Hematopoietic multipotent progenitor cell (in vitro differentiated cells): ENCODE measurements around the gene VOPP1. TPM values are rescaled to one million over a fixed set of nuclear protein-coding genes. Genes with fewer than 3 reads are reported as not detected.
A peak's percentile ranks its signal among the peaks of the same experiment; 100 is the strongest.

Source experiments
- DNase-seq, 3 donors: peaks; one replicate each; pipeline ENCODE4 v3.0.0-alpha.2; 2011 to 2015; ENCODE audit warnings: low read depth in 2 of 3, low spot score in 2 of 3
- total RNA-seq: library from RNA; depleted of rRNA; stranded (reverse); fragments of >200 nt; gene quantifications from one replicate; pipeline ENCODE4 v1.2.3, GENCODE V29; 2012

Gene VOPP1
- total RNA-seq, 1 donor, result 29.4 TPM

DNA sequence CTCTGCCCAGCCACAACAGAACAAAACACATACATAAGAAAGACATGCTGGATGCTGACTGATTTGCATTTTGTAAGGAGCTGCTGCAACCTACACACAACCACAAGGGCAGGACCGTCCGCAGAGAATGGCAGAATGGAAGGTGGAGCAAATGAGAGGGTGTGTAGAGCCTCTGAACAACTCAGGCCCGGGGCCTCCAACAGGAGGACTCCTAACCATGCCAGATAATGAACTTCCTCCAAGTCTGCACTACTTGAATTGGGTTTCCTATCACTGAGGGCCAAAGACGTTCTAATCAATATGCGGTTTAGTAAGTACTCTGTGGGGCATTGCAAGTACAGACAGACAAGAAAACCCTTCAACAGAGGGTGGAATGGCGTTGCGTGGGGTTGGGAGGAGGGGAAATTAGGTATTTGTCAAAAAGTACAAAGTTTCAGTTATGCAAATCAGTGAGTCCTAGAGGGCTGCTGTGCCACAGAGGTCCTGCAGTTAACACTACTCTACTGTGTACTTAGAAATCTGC lies 14.6 kb downstream of the VOPP1 start:
- peak in 1 of 3 donors; percentile 41 for DNase-seq

DNA sequence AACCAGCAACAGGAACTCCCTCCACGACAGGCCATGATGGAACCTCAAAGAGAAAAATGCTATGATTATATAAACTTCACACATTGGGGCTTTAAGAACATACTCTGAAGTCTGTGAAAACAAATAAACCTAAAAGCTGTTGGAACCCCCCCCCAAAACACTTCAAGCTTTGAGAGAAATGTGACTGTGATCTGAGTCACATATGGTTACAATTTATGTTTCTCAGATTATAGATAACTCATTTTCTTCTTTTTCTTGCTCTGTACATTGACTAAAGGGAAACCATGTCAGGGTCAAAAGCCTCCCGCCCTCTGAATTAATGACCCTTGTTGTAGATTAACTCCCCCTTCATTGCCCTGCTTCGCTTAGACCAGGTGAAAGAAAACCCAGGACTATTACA lies 15.8 kb downstream of the VOPP1 start:
- DNase-seq, result no peak

DNA sequence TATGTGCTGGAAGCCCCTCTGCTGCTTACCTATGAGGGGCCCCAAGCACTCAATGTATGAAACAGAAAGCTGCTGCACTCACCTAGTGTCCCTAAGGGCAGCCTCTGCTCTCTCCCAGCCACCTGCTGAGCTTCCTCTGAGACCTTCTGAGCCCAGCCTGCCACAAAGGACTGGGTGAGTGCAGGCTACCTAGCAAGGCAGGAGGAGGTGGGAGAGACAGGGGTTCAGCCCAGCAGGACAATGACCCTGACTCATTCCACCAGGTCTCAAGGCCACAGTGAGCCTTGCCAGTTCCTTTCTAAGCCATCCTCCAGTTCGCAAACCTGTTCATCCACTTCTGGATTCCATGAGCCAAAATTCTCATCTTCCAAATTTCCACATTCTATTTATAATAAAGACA lies 16.3 kb downstream of the VOPP1 start:
- no peak for DNase-seq

DNA sequence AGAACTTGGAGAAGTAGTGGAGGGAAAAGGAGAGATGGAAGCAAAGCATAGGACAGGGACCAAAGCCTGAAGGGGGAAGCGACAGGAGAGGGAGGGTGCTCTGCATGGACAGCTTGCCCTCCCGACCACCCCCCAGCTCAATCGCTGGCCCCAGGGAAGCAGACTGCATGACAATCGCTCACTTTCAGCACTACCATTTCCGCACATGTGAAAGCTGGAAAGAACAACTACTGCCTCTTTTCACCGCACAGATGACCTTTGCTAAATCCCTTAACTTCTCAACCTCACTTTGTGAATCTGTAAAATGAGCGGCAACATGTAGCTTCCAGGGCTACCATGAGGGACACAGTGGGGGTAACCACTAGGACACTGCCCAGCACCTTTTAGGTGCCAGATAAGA lies 17.1 kb downstream of the VOPP1 start:
- DNase-seq, result no peak

DNA sequence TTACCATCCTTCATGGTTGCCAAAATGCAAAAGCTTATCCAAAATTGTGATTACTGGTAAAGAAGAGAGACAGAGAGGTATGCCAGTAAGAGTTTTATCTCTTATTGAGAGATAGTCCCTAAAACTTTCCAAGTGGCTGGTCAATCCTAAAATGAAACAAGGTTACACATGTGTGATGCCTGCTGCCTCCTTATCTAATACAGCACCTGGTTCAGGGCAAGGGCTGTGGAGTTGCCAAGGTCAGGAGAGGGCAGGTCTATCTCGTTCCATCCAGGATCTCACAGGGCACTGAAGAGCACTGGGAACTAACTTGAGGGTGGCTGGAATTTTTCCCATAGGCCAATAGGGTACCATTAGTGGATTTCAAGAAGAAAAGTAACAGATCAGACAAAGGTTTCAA lies 18.3 kb downstream of the VOPP1 start:
- no peak for DNase-seq

DNA sequence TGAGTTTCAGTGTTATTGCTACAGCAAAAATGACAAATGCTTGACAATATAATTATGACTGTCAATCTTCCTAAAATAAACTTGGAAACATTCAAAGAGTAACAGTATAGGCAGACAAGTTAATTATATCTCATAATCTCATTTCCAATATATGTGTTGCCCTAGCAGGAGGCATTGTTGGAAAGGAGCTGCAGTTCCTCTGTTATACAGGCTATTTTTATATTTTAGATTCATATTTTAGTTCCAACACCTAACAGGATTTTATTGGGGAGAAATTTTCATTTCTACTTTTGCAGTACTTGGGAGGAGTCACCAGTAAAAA lies 19.3 kb downstream of the VOPP1 start:
- DNase-seq, result no peak

DNA sequence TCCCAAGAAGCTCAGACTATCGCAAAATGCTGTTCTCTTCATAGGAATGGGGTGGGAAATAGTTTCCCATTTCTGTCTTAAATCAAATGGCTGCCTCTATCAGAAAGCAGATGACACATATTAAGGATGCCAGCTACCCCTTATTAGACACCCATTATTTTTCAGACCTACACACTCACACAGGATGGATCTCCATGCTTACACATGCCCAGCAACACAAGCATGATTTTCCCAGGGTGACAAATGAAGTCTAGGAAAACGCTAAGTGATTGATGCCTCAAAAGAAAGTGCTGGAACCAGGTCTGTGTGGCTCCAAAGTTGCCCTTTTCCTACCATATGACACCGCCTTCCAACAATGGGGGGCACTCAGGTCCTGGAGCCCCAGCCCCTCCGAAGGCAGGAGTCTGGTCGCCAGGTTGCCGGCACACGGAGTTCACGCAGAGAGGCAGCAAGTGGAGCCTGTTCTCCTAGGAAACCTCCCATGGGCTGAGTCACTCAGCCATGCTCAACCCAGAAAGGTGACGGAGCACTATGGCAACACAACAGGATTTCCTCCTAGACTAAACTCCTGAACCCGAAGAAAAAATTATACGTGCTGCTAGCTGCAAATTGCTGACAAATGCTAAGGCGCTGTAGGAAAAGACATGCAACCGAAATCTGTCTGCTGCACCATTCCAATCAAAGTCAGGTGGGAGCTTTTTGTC lies 19.8 kb downstream of the VOPP1 start:
- DNase-seq, result peak in 2 of 3 donors; percentile 79 to 81

DNA sequence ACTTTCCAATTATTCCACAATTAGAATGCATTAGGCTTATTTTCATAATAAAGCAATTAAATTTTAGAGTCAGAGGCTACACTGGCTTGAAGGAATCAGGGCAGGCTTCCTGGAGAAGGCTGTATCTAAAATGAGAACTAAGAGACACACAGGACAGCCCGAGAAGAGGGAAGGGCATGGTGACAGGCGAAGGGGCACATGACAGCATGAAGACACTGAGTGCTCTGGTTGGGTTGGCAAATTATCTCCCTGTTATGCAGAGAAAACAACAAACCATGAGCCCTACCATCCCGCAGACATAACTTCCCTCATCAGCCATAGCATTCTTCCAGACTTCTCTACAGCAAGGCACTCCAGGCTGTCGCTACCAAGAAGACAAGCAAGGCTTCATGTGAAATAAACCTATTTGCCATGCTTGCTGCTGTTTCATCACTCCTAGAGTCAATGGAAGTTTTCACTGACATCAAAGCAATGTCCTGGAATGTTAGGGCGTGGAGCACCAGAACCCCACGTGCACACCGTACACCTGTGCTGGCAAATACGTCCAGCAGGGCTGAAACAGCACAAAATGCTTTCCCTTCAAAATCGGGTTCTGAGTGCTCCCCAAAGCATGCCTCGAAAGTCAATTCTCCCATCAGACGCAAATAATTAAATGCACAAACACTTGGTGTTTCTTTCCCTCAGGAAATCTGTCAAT lies 21.3 kb downstream of the VOPP1 start:
- no peak for DNase-seq

DNA sequence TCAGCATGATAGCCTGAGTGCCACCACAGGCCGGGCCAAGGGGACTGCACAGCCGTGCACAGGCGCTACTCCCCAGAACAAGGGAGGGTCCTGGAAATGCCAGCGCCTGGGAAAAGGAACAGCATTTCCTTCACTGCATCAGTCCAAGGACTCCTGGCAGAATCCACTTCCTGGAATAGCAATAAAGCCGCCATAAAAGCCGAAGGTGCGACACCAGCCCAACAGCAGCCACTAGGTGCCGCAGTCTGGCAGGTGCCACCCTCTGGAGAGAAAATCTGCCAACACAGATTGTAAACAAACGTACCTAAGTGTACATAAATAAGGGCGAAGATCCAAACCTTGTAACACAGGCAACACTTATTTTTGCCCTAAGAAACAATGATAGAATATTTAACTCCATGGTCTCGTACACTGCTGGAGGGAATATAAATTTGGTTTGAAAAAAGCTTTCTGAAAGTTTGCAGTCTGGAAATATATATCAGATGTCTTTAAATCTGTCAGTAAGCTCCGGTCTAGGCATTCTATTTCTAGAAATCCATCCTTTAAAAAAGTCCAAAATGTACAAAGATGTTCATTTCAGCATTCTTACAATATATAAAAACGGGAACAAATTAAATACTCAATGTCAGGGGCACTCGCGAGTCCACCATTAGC lies 22.2 kb downstream of the VOPP1 start:
- DNase-seq, result no peak

DNA sequence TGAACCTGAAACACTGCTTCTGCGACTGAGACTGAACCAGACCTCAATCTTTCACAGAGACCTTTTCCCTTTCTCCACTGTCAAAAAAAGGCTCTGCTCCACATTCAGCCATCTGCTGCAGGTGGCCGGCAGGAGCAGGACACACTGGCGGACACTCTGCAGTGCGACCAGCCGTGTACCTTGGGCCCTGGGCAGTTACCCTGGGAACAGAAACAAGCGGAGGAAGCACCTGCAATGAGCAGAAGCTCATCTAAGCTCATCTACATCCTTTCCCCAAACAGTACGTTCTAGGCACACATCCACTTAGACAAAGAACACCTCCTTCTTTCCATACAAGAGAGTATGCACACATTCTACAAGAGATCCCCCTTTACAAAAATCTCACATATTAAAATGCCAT lies 22.8 kb downstream of the VOPP1 start:
- no peak for DNase-seq

DNA sequence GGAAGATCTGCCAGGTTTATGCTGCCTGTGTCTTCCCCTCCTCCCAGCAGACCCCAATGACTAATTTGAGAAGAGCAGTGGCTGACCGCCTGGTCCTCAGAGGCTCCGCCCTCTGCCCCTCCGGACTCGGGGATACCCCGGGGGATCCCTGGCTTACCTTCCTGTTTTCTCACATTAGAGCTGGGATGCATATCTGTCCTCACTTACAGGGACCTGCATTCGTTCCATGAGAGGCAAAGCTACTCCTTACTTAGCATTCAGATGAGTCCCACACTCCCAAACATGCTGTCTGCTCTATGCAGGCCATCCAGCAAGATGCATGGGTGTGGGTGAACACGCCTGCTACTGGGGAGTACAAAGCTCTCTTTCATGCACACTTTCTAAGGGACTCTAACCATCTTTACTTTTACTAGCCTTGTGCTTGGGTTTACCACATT lies 24.0 kb downstream of the VOPP1 start:
- DNase-seq, result no peak

DNA sequence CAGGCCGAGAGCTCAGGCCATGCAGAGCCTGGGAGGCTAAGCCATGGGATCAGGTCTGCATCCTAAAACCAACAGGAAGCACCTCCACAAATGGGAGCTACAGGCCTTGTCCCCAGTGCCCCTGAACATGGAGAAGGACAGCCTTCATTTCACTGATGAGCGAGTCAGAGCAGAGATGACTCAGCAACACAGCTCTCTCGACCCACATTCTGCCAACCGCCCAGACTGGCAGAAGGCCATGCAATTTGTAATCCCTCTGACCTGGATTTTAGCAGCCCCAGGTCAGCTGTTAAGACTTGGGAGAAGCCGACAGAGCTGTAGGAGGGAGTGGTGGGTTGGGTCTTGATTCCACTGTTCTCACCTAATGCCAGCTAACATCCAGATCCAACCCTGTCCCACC lies 25.5 kb downstream of the VOPP1 start:
- peak in 2 of 3 donors; percentile 72 to 81 for DNase-seq

DNA sequence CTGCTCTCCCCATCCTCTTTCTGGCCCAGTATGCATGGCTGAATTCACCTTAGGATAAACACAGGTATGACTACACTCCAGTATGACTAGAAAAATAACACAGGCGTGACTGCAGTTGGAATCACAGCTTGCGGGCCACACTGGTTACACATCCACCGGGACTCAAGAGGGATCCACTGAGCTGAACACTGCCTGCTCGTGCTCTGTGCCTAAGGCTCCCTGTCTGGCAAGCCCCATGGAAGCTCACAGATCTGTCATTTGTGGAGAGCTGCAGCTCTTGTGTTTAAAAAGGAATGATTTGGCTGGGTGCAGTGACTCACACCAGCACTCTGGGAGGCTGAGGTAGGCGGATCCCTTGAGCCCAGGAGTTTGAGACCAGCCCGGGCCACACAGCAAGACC lies 26.8 kb downstream of the VOPP1 start:
- no peak for DNase-seq

DNA sequence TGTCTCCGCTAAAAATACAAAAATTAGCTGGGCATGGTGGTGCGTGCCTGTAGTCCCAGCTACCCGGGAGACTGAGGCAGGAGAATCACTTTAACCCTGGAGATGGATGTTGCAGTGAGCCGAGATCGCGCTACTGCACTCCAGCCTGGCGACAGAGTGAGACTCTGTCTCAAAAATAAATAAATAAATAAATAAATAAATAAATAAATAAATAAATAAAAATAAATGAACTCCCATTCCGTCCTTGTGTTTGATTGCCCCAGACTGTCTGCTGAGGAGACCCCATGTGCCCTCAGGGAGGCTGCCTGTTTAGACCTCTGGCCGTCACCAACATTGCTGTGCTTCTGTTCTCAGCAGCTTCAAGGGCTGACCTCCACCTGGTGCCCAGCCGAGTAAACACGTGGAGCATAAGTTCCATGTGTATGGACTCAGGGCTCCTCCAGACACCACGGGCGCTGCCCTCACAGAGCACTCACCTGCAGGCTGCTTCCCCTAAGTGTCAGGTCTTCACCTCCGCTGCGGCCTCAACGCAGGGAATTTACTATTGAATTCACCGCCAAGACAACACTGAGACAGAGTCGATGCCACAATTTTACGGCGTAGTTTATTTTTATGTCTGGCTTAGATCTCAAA lies 32.0 kb downstream of the VOPP1 start:
- no peak for DNase-seq

DNA sequence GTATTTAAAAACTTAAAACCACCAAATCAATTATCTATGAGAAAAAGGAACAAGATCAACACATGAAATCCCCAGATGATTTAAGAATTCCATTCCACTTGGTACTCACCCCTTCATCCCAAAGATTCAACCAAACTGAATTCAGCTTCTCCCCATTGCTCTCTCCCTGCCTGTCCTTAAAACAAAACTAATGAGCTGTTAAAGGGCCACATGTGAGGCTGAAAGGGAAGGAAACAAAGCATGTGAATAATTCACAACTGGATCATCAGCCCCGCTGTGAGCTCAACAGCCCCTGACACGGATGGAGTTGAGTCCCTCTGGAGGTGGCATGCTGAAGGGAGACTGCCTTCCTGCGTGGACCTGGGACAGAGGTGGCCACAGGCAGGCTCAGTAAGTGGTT lies 32.9 kb downstream of the VOPP1 start:
- DNase-seq, result no peak

DNA sequence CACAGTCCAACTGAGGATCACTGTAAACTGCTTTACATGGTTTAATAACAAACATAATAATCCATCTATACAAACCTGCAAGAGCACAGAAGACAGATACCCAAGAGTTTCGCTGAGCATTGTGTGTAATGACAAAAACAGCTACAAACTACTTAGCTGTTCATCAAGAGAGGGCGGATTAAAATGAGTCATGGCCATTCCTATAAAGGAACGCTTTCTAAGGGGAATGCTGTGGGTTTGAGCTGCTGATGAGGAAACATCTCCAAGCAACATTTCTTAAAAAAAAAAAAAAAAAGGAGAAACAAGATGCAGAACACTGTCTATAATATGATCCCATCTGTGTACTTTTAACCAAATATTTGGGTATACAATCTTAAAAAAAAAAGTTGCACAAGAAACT lies 33.8 kb downstream of the VOPP1 start:
- no peak for DNase-seq

DNA sequence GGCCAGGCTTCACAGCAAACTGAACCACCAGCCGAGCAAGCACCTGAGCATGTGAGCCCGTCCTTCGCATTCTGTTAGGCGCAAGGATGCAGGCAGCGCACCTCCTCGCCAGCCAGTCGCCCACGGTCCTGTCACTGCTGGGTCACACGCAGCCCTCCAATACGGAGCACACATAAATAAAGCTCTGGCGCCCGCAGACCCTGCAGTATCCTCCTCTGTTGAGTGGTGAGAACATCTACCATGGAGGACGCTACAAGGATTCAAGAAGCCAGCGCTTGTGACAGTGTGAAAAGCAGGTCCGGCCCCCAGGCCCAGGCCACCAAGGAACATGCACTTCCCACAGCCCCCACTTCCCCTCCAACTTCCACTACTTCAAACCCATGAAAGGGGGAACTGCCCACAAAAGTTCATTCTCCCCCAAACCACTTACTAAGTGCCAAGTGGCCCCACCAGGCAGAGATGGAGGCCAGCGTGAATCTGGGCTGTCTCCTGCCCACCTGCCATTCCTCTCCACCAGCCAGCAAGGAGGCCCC lies 34.8 kb downstream of the VOPP1 start:
- no peak for DNase-seq

DNA sequence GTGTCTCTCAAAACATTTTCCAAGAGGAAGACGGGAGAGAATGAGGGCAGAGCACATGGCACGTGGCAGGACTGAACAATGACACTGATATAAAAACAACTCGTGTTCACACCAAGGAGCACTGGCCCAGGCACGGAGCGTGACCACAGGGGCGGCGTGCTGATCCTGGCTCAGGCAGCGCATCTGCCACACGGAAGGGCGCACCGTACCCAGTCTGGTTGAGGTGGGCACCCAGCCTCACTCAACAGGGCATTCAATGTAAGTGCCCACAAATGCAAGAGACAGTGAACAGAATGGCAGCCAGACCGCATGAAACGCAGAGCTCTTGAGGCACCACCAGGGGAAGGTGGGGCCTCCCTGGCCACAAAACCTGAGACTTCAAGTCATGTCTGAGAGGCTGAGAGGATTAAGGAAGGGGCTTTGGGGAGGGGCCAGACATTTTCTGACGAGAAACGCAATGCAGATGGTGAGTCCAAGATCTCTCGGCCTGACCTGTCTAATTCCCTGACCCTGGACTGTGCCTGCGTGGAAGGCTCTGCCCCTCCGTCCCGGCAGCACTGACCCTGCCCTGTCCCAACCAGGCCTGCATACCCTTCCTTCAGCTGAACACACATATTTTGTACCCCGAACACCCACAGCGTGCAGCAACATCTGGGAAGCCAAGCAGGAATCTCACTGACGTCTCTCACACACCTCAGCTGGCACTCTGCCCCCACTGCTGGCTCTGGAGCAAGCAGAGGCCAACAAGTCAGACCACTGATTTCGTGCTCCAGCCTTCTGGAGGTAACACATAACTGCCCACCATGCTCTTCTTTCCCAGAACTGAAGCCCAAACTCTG lies 35.5 kb downstream of the VOPP1 start:
- no peak for DNase-seq

DNA sequence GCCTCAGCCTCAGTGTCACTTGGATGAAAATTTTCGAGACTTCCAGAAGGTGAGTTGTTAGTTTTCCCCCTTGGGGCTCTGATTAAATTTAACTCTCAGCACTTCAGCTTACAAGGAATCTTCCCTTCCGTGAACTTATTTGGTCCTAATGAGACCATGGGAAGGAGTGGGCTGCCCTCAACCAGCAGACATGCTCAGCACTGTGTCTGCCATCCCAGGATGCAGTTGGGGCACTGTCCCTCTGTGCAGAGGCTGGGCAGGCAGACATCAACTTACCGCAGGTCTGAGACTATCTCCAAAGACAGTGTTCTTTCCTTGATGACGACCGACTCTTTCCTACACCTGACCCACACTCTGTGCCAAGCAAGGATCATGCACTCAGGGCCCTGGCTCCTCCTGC lies 36.7 kb downstream of the VOPP1 start:
- no peak for DNase-seq

DNA sequence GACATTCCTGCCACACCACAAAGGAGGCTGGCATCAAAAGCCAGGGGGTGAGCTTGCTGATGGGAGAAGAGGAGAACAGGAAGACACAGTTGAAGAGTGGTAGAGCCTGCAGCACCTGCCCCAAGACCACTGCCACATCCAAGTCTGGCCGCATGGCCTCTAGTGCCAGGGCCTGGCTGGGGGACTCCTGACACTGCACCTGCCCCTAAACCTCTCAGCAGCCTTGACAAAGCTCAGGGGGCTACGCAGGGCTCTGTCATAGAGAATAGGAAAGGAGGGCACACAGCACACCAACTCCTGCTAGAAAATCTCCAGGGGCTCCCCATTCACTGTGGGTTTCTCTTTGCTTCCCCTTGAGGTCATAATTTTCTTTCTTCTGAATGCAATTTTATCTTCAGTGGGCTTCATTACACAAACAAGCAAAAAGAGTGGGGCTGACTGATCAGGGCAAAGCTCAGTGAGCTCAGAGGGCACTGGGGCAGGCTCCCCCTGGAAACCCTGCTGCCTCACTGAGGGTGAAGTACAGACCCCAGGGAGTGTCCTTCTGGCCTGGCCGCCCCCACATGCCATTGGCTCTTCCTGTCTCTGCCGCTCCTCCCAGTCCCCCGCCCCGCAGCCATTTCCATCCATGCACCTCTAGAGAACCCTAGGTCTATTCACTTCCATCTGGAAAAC lies 37.2 kb downstream of the VOPP1 start:
- peak in 1 of 3 donors; percentile 40 for DNase-seq
